CD14-positive monocyte (primary cell): ENCODE results near the gene SGO1. TPM values are rescaled to one million over a fixed set of nuclear protein-coding genes. Genes with fewer than 3 reads are reported as not detected.

ENCODE experiments used
- DNase-seq, 3 donors: peaks; one replicate each; pipeline ENCODE4 v3.0.0-alpha.2; 2011 to 2022
- H2AFZ ChIP-seq: 2 replicates; pipeline ENCODE4 v1.6.0; 2012; ENCODE audit warnings: mild to moderate bottlenecking, low read depth, low read length, inconsistent platforms; ENCODE audit not compliant: insufficient read depth, poor library complexity, severe bottlenecking
- H3K27ac ChIP-seq, 2 donors: 1 replicate in 1 of 2; 2 replicates in 1 of 2; pipeline ENCODE4 v1.5.1; 2012 to 2013; ENCODE audit warnings: low read length in 2 of 2, control low read depth in 1 of 2, inconsistent platforms in 1 of 2, low read depth in 1 of 2, mild to moderate bottlenecking in 1 of 2
- H3K27me3 ChIP-seq, 2 donors: one replicate each; pipeline versions ENCODE4 v1.6.0 to v1.6.1; 2011 to 2013; ENCODE audit warnings: low read length in 2 of 2; ENCODE audit not compliant: control insufficient read depth in 2 of 2, insufficient read depth in 2 of 2
- H3K36me3 ChIP-seq, 2 donors: replicated peaks in 1 of 2; 1 replicate in 1 of 2; 2 replicates in 1 of 2; pipeline versions ENCODE4 v1.5.1 to v1.6.1; 2012 to 2013; ENCODE audit warnings: low read length in 2 of 2, control low read depth in 1 of 2, inconsistent platforms in 1 of 2, mild to moderate bottlenecking in 1 of 2; ENCODE audit not compliant: insufficient read depth in 2 of 2, control insufficient read depth in 1 of 2
- H3K4me1 ChIP-seq, 2 donors: 1 replicate in 1 of 2; 2 replicates in 1 of 2; pipeline versions ENCODE4 v1.5.1 to v1.6.1; 2012 to 2013; ENCODE audit warnings: low read length in 2 of 2, control low read depth in 1 of 2, inconsistent platforms in 1 of 2, mild to moderate bottlenecking in 1 of 2, moderate library complexity in 1 of 2; ENCODE audit not compliant: insufficient read depth in 2 of 2, control insufficient read depth in 1 of 2
- H3K4me2 ChIP-seq: replicated peaks from 2 replicates; pipeline ENCODE3; 2012; ENCODE audit warnings: low read length, moderate library complexity, mild to moderate bottlenecking; ENCODE audit not compliant: poor library complexity, severe bottlenecking; ENCODE audit errors: extremely low read depth
- H3K4me3 ChIP-seq, 3 experiments: fragments of 200-600 bp in 1 of 3; sonication (generic) in 1 of 3; replicated peaks in 1 of 3; 1 replicate in 2 of 3; 2 replicates in 1 of 3; pipeline ENCODE4 v1.5.1; 2011 to 2013; ENCODE audit warnings: low read length in 3 of 3, mild to moderate bottlenecking in 3 of 3, control low read depth in 2 of 3, low read depth in 2 of 3, inconsistent platforms in 1 of 3, moderate library complexity in 1 of 3
- H3K79me2 ChIP-seq: 2 replicates; pipeline ENCODE4 v1.6.0; 2012; ENCODE audit warnings: mild to moderate bottlenecking, control low read depth, inconsistent platforms, low read length, moderate library complexity; ENCODE audit not compliant: insufficient read depth
- H3K9ac ChIP-seq: 2 replicates; pipeline ENCODE4 v1.6.0; 2017; ENCODE audit warnings: low read length, mild to moderate bottlenecking; ENCODE audit not compliant: insufficient read depth, poor library complexity, severe bottlenecking
- H3K9me3 ChIP-seq, 2 donors: replicated peaks in 1 of 2; 1 replicate in 1 of 2; 2 replicates in 1 of 2; pipeline versions ENCODE4 v1.5.1 to v1.6.1; 2012 to 2013; ENCODE audit warnings: low read length in 2 of 2, control low read depth in 1 of 2; ENCODE audit not compliant: control insufficient read depth in 1 of 2, insufficient read depth in 1 of 2
- H4K20me1 ChIP-seq: 2 replicates; pipeline ENCODE4 v1.6.0; 2012; ENCODE audit warnings: mild to moderate bottlenecking, low read length, control low read depth, moderate library complexity; ENCODE audit not compliant: insufficient read depth
- H3K27ac Mint-ChIP-seq, 7 donors: one replicate each; pipeline ENCODE4 v1.8.0; 2020; ENCODE audit warnings: mild to moderate bottlenecking in 7 of 7, mixed read lengths in 7 of 7, moderate library complexity in 6 of 7, inconsistent platforms in 2 of 7
- H3K27me3 Mint-ChIP-seq, 3 donors: one replicate each; pipeline ENCODE4 v1.8.0; 2021 to 2022; ENCODE audit warnings: low read depth in 3 of 3, mild to moderate bottlenecking in 3 of 3, mixed read lengths in 3 of 3, moderate library complexity in 3 of 3, inconsistent platforms in 1 of 3
- H3K36me3 Mint-ChIP-seq, 2 donors: one replicate each; pipeline ENCODE4 v1.8.0; 2020; ENCODE audit warnings: mixed read lengths in 2 of 2, inconsistent platforms in 1 of 2, mild to moderate bottlenecking in 1 of 2
- H3K4me1 Mint-ChIP-seq: one replicate; pipeline ENCODE4 v1.8.0; 2020; ENCODE audit warnings: mild to moderate bottlenecking, mixed read lengths
- H3K4me3 Mint-ChIP-seq, 2 donors: one replicate each; pipeline ENCODE4 v1.8.0; 2020; ENCODE audit warnings: mild to moderate bottlenecking in 2 of 2, mixed read lengths in 2 of 2, moderate library complexity in 1 of 2
- H3K9me3 Mint-ChIP-seq, 7 donors: one replicate each; pipeline ENCODE4 v1.8.0; 2020 to 2022; ENCODE audit warnings: mixed read lengths in 7 of 7, mild to moderate bottlenecking in 6 of 7, moderate library complexity in 6 of 7, inconsistent platforms in 2 of 7
- CTCF ChIP-seq: fragments of 200-600 bp; IDR thresholded peaks from one replicate; pipeline ENCODE4 v1.8.0; 2022; ENCODE audit warnings: antibody characterized with exemption, mild to moderate bottlenecking
- WGBS: methylation state at CpG from one replicate; pipeline ENCODE4 v1.1.5; 2013; ENCODE audit warnings: missing lambda C conversion rate; ENCODE audit not compliant: insufficient coverage; 5-methylcytosine and 5-hydroxymethylcytosine counted together
- intact Hi-C, 2 donors: fragments of 100-400 bp; cut with micrococcal nuclease; formaldehyde crosslinking; loops; one replicate each; pipeline versions ENCODE4 v1.15.0 to v1.15.1; 2023
- polyA plus RNA-seq, 3 donors: library from polyadenylated mRNA; depleted of rRNA in 1 of 3; unstranded in 2 of 3; stranded (reverse) in 1 of 3; fragments of 300-500 nt in 2 of 3; fragments of >200 nt in 1 of 3; fragmentation: Illumina TruSeq in 2 of 3; gene quantifications; 1 replicate in 2 of 3; 2 replicates in 1 of 3; pipeline ENCODE4 v1.2.3, GENCODE V29; 2012 to 2021

SGO1 gene
- polyA plus RNA-seq, 3 donors, result 0.07 to 0.42 (median 0.15) TPM

DNA sequence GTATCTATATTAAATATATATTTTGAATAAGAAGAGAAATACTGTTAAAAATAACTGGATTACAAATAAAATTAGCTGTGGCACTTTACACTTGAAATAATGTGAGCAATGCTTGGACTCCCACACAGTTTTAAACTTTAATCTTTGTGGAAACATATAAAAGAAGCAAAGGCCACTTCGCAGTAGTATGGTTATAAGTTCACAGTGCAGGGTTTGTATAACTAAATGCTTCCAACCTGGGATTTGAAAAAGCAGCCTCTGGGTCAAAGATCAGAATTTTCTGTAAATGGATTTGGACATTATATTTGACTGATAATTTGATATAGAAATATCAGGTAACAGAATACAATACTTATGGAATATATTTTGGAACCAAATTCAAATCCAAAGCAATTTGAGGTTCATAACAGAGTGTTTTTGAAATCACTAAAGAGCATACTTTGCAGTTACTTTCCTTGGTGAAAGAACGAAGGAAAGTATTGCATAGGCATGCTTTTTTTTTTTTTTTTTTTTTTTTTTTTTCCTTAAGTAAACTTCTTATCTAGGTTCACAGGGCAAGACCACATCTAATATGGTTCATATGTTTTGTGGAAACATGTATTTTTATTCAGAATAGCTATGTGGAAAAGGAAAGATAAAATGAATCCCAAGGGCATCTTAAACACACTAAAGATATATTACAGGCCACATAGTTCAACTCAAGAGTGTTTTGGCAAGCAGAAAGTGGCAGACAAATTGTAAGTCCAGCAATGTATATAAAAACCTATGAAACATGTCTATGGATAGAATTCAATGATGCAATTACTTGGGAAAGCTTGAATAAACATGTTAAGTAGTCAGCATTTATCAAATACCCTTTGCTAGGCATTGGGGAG is 47.1 kb upstream of the SGO1 start:
- Histone ChIP-seq H2AFZ (no peak overlapping the region), H3K9me3 (no peaks in the 10 kb centered on the region), H3K4me3 (no peak overlapping the region), H4K20me1 (no peaks in the 10 kb centered on the region), H3K4me1 (no peaks in the 10 kb centered on the region), H3K36me3 (no peaks in the 10 kb centered on the region), H3K9ac (no peak overlapping the region), H3K79me2 (no peaks in the 10 kb centered on the region), H3K27ac (no peak overlapping the region), H3K4me2 (no peak overlapping the region), H3K27me3 (no peaks in the 10 kb centered on the region)
- H3K4me3 Mint-ChIP-seq, result no peak overlapping the region
- TF ChIP-seq CTCF, result no peak
- DNase-seq, result no peak
- no peaks in the 10 kb centered on the region for H3K4me1 Mint-ChIP-seq
- WGBS, result no CpG with 5 or more reads among the region's 2 CpGs
- H3K27ac Mint-ChIP-seq, result no peak overlapping the region
- intact Hi-C loops, result no loop called here
- peaks cover 0 to 5% (median 0%) of the 10 kb centered on the region in 7 donors for H3K9me3 Mint-ChIP-seq
- peaks cover 0 to 1% (median 0%) of the 10 kb centered on the region in 3 donors for H3K27me3 Mint-ChIP-seq
- H3K36me3 Mint-ChIP-seq, result no peaks in the 10 kb centered on the region

- intact Hi-C loops, result no loop called here
- no CpG with 5 or more reads among the region's 1 CpG for WGBS
- H3K4me2 ChIP-seq, result no peak overlapping the region
Measured at GRCh38 chr3:20230954-20231353, 44.9 kb upstream of the SGO1 start.

More at GRCh38 chr3:20230954-20231353, 44.9 kb upstream of the SGO1 start:
- peaks cover 0 to 3% (median 1%) of the 10 kb centered on the region in 3 donors for H3K27me3 Mint-ChIP-seq
- no peak overlapping the region for H3K4me3 Mint-ChIP-seq
- TF ChIP-seq CTCF, result no peak
- Histone ChIP-seq H3K27me3 (no peaks in the 10 kb centered on the region), H3K4me3 (no peak overlapping the region), H3K79me2 (no peaks in the 10 kb centered on the region), H3K27ac (no peak overlapping the region), H3K9ac (no peak overlapping the region), H2AFZ (no peak overlapping the region), H3K36me3 (no peaks in the 10 kb centered on the region), H3K9me3 (no peaks in the 10 kb centered on the region), H3K4me1 (no peaks in the 10 kb centered on the region), H4K20me1 (no peaks in the 10 kb centered on the region)
- H3K27ac Mint-ChIP-seq, result no peak overlapping the region
- H3K4me1 Mint-ChIP-seq, result no peaks in the 10 kb centered on the region
- H3K36me3 Mint-ChIP-seq, result no peaks in the 10 kb centered on the region
- no peak for DNase-seq
- H3K9me3 Mint-ChIP-seq, result peaks cover 0 to 3% (median 0%) of the 10 kb centered on the region in 7 donors
